GM19455 (cell line): ENCODE data around the gene PFAS.
"Not testable (repeated sequence)": the region's sequence is repeated elsewhere in the genome, so short reads cannot be mapped to it uniquely, and the experiment has no call there.

ENCODE experiments used
- ATAC-seq: cut with Tn5 transposase; IDR thresholded peaks from one replicate; pipeline ENCODE4 v1.9.1; 2021; ENCODE audit not compliant: unreplicated experiment

PFAS gene

GRCh38 chr17:8226536-8227237 is 22.4 kb upstream of the PFAS start:
- no peak for ATAC-seq

- ATAC-seq, result no peak
Observed at GRCh38 chr17:8227238-8227581, 21.9 kb upstream of the PFAS start.

- no peak for ATAC-seq
Observed at GRCh38 chr17:8231701-8232100, 17.4 kb upstream of the PFAS start.

- ATAC-seq, result no peak
Observed at GRCh38 chr17:8234361-8235270, 14.5 kb upstream of the PFAS start.

- no peak for ATAC-seq
Observed at GRCh38 chr17:8235676-8236075, 13.4 kb upstream of the PFAS start.

GRCh38 chr17:8237175-8237574 is 11.9 kb upstream of the PFAS start:
- no peak for ATAC-seq

- ATAC-seq, result no peak
Observed at GRCh38 chr17:8237886-8238285, 11.2 kb upstream of the PFAS start.

- ATAC-seq, result no peak
Observed at GRCh38 chr17:8243827-8244226, 5.3 kb upstream of the PFAS start.

GRCh38 chr17:8244768-8245167 is 4.3 kb upstream of the PFAS start:
- no peak for ATAC-seq

GRCh38 chr17:8249621-8250500 is 772 bp downstream of the PFAS start:
- ATAC-seq, result no peak

- ATAC-seq, result not testable (repeated sequence)
Observed at GRCh38 chr17:8251411-8251810, 2.3 kb downstream of the PFAS start.

GRCh38 chr17:8253801-8254200 is 4.7 kb downstream of the PFAS start:
- ATAC-seq, result no peak

GRCh38 chr17:8254881-8255280 is 5.8 kb downstream of the PFAS start:
- ATAC-seq, result no peak

GRCh38 chr17:8255499-8255898 is 6.4 kb downstream of the PFAS start:
- ATAC-seq, result no peak

- no peak for ATAC-seq
Observed at GRCh38 chr17:8256291-8256690, 7.2 kb downstream of the PFAS start.

- ATAC-seq, result no peak
Observed at GRCh38 chr17:8256691-8257090, 7.6 kb downstream of the PFAS start.

GRCh38 chr17:8257801-8258200 is 8.7 kb downstream of the PFAS start:
- ATAC-seq, result no peak

- ATAC-seq, result no peak
Observed at GRCh38 chr17:8264320-8264719, 15.2 kb downstream of the PFAS start.

- ATAC-seq, result no peak
Observed at GRCh38 chr17:8264836-8265542, 15.9 kb downstream of the PFAS start.

- no peak for ATAC-seq
Observed at GRCh38 chr17:8266648-8267479, 17.8 kb downstream of the PFAS start.
